HG03045 (cell line): ENCODE results near the gene OR6B3.

Experiments used
- ATAC-seq: cut with Tn5 transposase; IDR thresholded peaks from one replicate; pipeline ENCODE4 v1.9.1; 2021; ENCODE audit warnings: mild to moderate bottlenecking, moderate library complexity; ENCODE audit not compliant: unreplicated experiment

Gene OR6B3

DNA sequence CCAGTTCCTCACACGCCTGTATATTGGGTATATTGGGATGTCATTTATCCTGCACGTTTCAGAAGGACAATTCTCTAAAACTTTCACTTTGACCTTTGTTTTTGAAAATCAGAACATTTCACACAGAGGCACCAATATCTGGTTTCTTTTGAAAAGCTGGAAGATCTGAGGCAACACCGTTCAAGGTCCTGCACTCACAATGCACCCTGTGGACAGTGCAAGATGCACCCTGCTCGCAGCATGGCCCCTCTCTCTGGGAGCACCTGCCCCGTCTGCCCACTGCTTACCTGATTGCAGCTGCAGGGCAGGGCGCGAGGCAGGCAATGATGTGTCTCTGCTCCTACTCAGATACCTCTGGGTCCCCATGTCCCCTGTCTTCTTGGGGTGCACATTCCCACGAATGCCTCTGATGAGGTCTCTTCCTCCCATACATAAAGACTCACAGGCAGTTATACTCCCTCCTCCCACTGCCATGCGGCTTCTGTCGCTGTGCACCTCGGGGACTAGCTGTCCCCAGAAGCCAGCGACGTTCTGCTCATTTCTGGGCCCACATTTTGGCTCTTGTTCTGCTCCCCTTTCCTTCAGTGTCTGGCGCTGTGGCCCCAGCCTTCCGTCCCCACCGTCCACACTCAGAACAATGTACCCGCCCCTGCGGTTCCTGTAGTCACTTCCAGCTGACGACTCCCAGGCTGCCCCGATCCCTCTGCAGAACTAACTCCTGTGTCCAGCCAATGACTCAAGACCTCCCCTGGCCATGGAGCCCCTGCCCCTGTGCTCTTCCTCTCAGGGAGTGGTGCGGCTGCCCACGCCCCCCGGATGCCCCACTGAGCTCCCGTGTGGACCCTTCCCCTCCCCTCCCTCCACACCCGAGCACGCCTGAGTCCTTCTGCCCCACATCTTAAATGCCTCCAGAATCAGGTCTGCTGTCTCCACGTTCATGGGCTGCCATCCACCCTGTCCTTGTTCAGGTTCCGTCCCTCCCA is at the start of gene OR6B3:
Gene OR6B3, minus strand, starts transcription at position 349 of the 983 bp plus-strand sequence.
- ATAC-seq, result no peak

DNA sequence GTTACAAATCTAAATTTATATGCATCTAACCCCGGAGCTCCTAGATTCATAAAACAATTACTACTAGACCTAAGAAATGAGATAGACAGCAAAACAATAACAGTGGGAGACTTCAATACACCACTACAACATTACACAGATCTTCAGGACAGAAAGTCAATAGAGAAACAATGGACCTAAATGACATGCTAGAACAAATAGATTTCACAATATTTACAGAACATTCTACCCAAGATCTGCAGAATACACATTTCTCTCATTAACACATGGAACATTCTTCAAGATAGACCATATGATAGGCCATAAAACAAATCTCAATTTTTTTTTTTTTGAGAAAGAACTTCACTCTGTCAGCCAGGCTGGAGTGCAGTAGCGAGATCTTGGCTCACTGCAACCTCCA is 45.0 kb upstream of the OR6B3 start:
- no peak for ATAC-seq

GRCh38 chr2:240095556-240096523 is 42.5 kb upstream of the OR6B3 start:
- ATAC-seq, result no peak

DNA sequence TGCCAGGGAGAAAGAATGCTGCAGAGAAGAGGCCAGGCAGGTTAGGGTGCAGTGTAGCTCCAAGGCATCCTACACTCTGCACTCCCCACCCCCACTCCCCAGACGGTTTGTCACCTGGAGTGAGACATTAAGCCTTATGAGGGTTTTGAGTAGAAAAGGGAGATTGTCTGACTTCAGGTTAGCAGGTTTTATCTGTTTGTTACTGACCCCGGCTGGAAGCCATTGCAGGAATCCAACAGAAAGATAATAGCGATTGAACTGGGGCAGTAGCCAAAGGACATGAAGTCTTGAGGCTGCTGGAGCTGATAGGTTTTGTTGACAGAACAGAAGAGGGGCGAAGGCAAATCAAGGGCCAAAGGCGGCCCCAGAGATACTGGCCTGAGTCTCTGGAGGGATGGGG is 36.0 kb upstream of the OR6B3 start:
- ATAC-seq, result no peak

GRCh38 chr2:240086563-240086962 is 33.2 kb upstream of the OR6B3 start:
- ATAC-seq, result no peak

GRCh38 chr2:240078631-240079030 is 25.3 kb upstream of the OR6B3 start:
- no peak for ATAC-seq

DNA sequence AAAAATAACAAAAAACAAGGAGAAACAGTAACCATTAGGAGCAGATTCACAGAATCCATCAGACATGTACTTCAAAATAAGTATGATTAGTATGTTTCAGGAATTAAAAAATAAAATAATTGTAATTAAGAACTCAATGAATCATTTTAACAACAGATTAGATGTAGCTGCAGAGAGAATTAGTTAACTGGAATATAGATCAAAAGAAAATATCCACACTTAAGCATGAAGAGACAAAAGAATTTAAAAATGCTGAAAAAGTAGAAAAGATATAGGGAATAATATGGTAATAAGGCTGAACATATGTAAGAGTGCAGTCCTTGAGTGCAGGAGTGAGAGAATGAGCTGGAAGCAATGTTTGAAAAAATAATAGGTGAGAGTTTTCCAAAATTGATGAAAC is 24.1 kb upstream of the OR6B3 start:
- no peak for ATAC-seq

- no peak for ATAC-seq
These were observed 21.2 kb upstream of the OR6B3 start for GRCh38 chr2:240074545-240074944.

DNA sequence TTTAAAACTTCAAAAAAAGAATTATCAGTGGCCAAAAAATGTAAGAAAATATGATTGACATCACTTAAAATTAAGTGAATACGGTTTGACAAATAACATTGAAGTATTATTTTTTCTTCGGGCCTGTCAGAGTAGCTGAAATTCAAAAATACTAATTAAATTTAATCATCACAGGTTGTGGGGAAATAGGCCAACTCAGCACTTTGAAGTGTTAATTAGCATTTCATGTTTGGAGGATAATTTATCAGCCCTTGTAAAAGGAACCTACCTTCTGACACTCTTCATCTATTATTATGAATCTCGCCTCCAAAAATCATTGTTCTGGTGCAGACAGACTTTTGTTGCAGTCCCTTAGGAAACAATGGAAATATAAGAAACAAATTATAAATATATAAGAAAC is 17.6 kb upstream of the OR6B3 start:
- no peak for ATAC-seq

GRCh38 chr2:240069829-240070228 is 16.5 kb upstream of the OR6B3 start:
- no peak for ATAC-seq

- ATAC-seq, result no peak
These were observed 14.9 kb upstream of the OR6B3 start for GRCh38 chr2:240068193-240068592.

DNA sequence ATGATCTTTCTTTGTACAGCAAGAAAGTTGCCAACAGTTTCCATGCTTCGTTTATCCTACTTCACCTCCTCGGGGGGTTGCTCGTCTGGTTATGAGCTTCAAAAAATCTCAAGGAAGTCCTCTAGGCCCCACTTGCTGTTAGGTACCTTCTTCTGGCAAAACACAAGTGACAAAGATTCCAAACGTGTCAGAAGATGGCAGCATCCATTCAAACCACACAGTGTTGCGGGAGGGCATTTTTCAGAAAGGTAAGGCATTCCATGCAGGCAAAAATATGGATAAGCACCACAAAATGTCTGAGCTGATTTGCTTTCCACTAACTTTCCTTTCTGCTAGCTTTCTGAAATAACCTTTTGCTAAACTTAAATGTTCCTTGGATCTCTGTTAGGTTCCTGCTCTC is 13.2 kb upstream of the OR6B3 start:
- ATAC-seq, result no peak

- no peak for ATAC-seq
These were observed 11.6 kb upstream of the OR6B3 start for GRCh38 chr2:240064898-240065297.

GRCh38 chr2:240060977-240061591 is 7.8 kb upstream of the OR6B3 start:
- no peak for ATAC-seq

DNA sequence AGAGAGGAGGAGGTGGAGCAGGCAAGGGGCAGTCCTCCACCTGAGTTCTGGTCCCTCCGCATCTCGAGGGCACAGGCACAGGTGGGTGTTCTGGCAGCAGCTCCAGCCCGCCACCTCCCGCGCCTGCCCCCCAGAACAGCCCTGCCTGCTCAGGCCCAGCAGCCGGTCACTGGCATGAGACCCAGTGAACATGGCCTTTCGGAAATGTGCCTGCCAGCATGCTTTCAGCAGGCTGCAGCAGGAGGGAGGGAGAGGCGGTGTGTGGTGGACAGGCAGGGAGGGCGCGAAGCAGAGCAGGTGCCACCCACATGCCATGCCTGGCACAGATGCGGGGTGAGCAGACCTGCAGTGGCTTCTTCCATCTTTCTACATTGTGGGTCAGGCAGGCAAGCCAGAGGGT is 3.4 kb upstream of the OR6B3 start:
- no peak for ATAC-seq

- no peak for ATAC-seq
These were observed 2.0 kb upstream of the OR6B3 start for GRCh38 chr2:240055177-240055917.

DNA sequence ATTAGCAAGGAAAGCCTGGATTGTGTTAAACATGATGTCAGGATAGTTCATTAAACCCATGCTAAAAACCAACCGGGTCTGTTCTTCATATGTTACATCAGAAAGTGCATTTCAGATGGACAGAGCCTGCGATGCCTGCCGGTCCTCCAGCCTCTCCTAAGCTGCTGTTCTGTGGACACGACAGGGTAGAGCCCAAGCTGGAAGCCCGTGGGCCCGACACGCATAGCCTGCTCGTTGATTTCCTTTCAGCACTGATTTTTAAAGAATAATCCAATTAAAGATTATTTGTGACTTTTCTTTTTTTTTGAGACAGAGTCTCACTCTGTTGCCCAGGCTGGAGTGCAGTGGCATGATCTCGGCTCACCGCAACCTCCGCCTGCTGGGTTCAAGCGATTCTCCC is 797 bp downstream of the OR6B3 start:
- no peak for ATAC-seq

DNA sequence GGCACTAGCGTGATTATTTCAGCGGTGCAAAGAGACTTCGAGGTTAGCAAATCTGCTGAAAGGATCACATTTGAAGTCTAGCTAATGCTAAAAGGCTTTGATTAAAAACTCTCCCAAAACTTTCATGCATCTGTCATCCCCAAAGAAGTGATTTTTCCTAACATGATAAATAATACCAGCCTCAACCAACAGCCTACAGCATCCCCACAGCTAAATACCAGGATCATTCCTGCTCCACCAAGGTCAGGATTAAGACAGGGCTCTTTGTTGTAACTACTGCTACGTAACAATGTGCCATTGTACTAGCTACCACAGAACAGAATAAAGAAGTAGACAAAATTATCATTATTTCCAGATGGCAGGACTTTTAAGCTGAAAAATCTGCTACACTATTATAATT is 1.6 kb downstream of the OR6B3 start:
- ATAC-seq, result no peak

- ATAC-seq, result no peak
These were observed 3.0 kb downstream of the OR6B3 start for GRCh38 chr2:240050278-240050677.

DNA sequence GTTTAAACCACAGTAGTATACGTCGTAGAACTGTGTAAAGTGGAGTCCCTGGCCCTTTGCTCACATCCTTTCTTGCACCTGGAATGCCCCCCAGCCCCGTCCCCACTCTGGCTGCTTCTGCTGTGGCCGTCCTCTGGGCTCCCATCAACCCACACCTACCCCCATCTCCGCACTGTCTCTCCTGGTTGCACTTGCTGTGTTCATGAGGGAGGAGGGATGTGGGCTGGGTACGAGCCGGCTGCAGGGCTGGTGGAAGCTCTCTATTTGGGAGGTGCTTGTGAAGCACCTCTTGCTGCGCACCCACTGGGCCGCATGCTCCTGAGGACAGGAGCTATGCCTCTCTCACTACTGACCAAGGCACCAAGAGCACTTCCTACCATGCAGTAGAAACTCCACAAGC is 5.1 kb downstream of the OR6B3 start:
- no peak for ATAC-seq
